OCI-LY1 (cell line): ENCODE data around the gene CCDC71.

Source experiments
- EZH2 ChIP-seq: fragments of 200-600 bp; sonication (generic), shearing (Covaris generic); IDR thresholded peaks from 2 replicates; pipeline ENCODE4 v1.8.0; 2017; ENCODE audit warnings: borderline replicate concordance, mixed run types, mild to moderate bottlenecking, antibody characterized with exemption, low read length, moderate library complexity, mixed read lengths
- TF ChIP-seq, protein P1 (sequence below): fragments of 200-600 bp; sonication (generic), shearing (Covaris generic); IDR thresholded peaks from 2 replicates; pipeline ENCODE4 v1.5.1; 2017; ENCODE audit warnings: mild to moderate bottlenecking, antibody characterized with exemption, low read length, moderate library complexity, mixed read lengths

DNA sequence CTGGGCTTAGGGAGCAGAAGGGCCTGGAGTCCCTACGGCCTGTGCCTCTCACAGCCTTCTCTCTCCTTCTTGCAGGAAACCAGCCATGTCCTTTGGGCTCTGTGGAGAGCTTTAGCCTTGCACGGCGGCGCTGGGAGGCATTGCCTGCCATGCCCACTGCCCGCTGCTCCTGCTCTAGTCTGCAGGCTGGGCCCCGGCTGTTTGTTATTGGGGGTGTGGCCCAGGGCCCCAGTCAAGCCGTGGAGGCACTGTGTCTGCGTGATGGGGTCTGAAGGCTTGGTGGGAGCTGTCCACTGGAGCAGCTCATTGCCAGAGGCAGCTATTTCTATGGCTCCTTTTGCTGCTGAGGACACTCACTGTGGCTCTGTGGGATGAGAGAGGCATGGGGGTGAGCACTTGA is 9.4 kb upstream of the CCDC71 start:
- TF ChIP-seq, protein P1, sequence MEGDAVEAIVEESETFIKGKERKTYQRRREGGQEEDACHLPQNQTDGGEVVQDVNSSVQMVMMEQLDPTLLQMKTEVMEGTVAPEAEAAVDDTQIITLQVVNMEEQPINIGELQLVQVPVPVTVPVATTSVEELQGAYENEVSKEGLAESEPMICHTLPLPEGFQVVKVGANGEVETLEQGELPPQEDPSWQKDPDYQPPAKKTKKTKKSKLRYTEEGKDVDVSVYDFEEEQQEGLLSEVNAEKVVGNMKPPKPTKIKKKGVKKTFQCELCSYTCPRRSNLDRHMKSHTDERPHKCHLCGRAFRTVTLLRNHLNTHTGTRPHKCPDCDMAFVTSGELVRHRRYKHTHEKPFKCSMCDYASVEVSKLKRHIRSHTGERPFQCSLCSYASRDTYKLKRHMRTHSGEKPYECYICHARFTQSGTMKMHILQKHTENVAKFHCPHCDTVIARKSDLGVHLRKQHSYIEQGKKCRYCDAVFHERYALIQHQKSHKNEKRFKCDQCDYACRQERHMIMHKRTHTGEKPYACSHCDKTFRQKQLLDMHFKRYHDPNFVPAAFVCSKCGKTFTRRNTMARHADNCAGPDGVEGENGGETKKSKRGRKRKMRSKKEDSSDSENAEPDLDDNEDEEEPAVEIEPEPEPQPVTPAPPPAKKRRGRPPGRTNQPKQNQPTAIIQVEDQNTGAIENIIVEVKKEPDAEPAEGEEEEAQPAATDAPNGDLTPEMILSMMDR = no peak
- no peak for TF ChIP-seq EZH2
